ENCODE data around the gene PAXX.

DNA sequence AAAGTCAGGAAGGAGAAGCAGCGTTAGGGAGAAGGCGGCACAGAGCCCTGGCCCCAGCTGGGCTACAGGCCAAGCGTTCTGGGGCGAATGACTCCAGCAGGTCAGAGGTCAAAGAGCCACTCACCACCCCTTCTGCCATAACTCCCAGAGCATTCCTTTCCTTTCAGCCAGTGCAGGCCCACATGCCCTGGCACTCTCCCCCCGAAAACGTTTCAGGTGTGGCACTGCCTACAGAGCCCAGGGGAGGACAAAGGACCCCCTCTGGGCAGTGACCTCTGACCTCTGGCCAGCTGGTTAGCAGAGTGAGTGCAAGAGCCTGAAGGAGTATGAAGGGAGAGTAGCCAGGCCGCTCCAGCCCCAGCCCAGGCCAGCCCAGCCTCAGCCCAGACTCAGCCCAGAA lies 30.9 kb downstream of the PAXX start:
- TF ChIP-seq, protein P1, sequence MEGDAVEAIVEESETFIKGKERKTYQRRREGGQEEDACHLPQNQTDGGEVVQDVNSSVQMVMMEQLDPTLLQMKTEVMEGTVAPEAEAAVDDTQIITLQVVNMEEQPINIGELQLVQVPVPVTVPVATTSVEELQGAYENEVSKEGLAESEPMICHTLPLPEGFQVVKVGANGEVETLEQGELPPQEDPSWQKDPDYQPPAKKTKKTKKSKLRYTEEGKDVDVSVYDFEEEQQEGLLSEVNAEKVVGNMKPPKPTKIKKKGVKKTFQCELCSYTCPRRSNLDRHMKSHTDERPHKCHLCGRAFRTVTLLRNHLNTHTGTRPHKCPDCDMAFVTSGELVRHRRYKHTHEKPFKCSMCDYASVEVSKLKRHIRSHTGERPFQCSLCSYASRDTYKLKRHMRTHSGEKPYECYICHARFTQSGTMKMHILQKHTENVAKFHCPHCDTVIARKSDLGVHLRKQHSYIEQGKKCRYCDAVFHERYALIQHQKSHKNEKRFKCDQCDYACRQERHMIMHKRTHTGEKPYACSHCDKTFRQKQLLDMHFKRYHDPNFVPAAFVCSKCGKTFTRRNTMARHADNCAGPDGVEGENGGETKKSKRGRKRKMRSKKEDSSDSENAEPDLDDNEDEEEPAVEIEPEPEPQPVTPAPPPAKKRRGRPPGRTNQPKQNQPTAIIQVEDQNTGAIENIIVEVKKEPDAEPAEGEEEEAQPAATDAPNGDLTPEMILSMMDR (IDR thresholded peaks at IDR 0.05) = no peak
- TF ChIP-seq POLR2A (IDR thresholded peaks at IDR 0.05) (no peak), POLR2AphosphoS5 (IDR thresholded peaks at IDR 0.05) (no peak), EP300 (IDR thresholded peaks at IDR 0.05) (no peak)
